ENCODE measurements around the gene HSPA12A.

HSPA12A gene

DNA sequence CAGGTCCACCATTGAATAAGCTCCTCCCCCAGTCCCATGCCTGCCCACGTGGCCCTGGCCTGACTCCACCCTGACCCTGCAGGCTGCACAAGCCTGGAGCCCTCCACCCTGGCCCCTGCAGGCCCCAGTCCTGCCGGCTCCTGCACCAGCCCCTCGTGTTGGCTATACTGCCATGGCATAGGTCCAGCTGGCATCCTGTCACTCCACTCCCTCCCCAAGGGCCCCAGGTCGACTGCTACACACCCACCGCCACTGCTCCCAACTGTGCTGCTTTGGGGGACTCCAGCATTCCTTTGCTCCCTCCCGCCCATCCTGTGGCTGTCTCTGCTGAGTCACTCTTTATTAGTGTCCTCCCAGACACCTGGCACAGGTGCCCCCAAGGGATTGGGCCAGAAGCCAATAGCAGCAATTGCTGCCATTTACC lies 32.4 kb upstream of the HSPA12A start:
- Histone ChIP-seq H3K9me3 (no peaks in the 10 kb centered on the region), H3K27ac (no peak overlapping the region), H3K36me3 (no peaks in the 10 kb centered on the region), H3K27me3 (peaks cover 0 to 3% of the 10 kb centered on the region in 2 donors), H3K4me1 (peaks cover 0 to 5% (median 0%) of the 10 kb centered on the region in 4 donors), H3K4me3 (no peak overlapping the region)
- DNase-seq = no peak
- TF ChIP-seq, protein P1, sequence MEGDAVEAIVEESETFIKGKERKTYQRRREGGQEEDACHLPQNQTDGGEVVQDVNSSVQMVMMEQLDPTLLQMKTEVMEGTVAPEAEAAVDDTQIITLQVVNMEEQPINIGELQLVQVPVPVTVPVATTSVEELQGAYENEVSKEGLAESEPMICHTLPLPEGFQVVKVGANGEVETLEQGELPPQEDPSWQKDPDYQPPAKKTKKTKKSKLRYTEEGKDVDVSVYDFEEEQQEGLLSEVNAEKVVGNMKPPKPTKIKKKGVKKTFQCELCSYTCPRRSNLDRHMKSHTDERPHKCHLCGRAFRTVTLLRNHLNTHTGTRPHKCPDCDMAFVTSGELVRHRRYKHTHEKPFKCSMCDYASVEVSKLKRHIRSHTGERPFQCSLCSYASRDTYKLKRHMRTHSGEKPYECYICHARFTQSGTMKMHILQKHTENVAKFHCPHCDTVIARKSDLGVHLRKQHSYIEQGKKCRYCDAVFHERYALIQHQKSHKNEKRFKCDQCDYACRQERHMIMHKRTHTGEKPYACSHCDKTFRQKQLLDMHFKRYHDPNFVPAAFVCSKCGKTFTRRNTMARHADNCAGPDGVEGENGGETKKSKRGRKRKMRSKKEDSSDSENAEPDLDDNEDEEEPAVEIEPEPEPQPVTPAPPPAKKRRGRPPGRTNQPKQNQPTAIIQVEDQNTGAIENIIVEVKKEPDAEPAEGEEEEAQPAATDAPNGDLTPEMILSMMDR (IDR thresholded peaks at IDR 0.05) = no peak
- intact Hi-C loops (cut with DNase I; ENCODE audit: low total_unique reads) = no loop called here

DNA sequence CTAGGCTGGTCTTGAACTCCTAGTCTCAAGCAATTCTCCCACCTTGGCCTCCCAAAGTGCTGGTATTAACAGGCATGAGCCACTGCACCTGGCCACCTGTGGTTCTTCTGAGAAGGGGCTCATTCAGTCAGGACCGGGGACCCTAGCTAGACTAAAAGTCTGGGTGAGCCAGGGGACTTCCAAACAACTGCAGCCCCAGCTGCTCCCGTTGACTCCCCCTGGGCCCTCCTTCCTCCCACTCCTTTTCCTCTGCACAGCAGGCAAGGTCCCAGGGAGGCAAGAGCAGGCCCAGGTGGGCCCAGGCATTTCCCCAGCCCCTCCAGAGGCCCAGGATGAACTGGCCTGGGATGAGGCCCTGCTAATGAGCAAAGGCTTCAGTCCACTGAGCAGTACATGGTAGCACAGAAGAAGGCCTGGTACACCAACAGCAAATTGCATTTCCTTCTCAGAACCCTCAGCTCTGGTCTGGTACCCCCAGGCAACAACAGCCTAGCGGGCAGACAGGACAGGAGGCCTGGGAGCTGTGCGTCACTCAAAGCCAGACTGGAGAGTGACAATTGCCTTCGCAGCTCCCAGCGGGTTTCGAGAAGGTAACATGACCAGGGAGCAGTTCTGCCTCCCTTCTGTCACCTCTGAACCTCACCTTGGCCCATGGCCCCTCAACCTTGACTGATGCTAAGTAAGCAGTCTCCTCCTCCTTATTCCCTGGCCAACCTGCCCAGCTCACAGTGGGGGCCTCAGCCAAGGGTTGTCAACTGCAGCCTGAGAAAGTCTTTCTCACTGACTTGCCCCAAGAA lies 30.7 kb upstream of the HSPA12A start:
- H3K27ac ChIP-seq = no peak overlapping the region
- TF ChIP-seq, protein P1 (IDR thresholded peaks at IDR 0.05) = no peak
- no peaks in the 10 kb centered on the region for H3K36me3 ChIP-seq
- no peak for DNase-seq
- no peak overlapping the region for H3K4me3 ChIP-seq
- intact Hi-C loops (cut with DNase I; ENCODE audit: low total_unique reads) = no loop called here
- H3K9me3 ChIP-seq = no peaks in the 10 kb centered on the region
- peaks cover 0 to 5% (median 0%) of the 10 kb centered on the region in 4 donors for H3K4me1 ChIP-seq
- peaks cover 0 to 3% of the 10 kb centered on the region in 2 donors for H3K27me3 ChIP-seq

DNA sequence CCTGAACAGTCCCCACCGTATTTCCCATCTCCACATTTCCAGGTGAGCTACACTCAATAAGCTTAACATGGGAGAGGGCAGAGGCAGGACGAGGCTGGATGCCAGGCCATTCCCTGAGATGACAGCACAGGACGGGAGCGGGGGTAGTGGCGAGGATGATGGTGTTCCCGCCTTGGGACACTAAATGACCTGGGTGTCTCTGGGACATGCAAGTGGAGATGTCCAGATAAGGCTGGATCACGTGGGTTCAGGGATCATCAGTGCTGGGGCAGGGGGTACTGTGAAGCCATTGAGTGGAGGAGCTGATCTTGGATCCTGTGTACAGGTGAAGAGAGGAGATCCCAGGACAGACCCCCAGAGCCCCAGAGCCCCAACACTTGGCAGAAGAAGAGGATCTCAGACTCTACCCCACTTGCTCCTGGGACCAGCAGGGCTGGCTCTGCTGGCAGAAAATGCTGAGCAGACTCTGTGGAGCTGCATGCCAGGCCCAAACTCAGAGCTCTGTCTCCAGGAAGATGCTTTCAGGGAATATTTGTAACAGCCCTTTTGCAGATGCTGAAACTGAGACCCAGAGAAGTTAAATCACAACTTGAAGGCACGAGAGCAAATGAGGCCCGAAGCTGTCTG lies 29.7 kb upstream of the HSPA12A start:
- H3K27ac ChIP-seq = no peak overlapping the region
- H3K4me3 ChIP-seq = no peak overlapping the region
- peaks cover 0 to 5% (median 0%) of the 10 kb centered on the region in 4 donors for H3K4me1 ChIP-seq
- peaks cover 0 to 9% of the 10 kb centered on the region in 2 donors for H3K27me3 ChIP-seq
- no peaks in the 10 kb centered on the region for H3K36me3 ChIP-seq
- H3K9me3 ChIP-seq = no peaks in the 10 kb centered on the region
- TF ChIP-seq, protein P1 (IDR thresholded peaks at IDR 0.05) = no peak
- DNase-seq = no peak
- intact Hi-C loops (cut with DNase I; ENCODE audit: low total_unique reads) = no loop called here

DNA sequence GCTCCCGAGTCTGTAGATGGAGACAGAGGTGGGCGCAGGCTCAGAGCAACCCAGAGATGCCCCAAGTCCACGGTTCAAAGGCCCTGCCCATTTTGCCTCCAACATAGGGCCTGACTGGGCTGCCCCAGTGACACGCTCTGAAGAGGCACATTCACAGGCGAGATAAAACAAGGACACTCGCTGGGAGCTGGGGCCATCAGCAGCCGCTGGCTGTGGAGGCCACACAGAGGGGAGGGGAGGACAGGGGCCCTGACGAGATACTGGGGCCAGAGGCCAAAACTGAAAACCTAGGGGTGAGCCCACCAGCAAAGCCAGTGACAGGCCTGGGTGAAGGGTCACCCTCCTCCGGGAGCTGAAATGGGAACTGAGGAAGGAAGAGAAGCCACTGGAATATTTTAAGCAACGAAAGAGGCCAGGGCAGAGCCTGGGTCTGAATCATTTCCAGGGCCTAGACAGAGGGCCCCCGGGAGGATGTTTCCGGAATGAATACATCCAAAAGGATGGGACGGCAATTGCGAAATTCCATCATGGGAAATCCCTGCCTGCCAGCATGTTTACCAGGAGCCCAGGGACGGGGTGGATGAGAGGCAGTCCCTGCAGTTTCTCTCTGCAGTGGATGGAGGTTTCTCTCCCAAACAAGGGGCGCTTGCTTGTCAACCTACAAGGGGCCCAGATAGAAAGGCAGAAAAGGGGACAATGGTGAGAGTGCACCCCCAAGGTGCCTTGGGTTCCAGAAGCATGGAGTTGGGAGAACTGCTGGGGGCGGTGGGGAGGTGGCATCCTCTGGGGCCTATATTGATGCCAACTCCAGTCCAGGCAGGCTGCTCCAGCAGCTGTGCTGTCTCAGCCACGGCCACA lies 29.0 kb upstream of the HSPA12A start:
- Histone ChIP-seq H3K4me3 (no peak overlapping the region), H3K9me3 (no peaks in the 10 kb centered on the region), H3K27me3 (peaks cover 0 to 13% of the 10 kb centered on the region in 2 donors), H3K27ac (peak overlapping the region; percentile 39 to 41), H3K36me3 (no peaks in the 10 kb centered on the region), H3K4me1 (peaks cover 0 to 5% (median 0%) of the 10 kb centered on the region in 4 donors)
- intact Hi-C loops (cut with DNase I; ENCODE audit: low total_unique reads) = no loop called here
- DNase-seq = peak; percentile 85 to 86
- TF ChIP-seq, protein P1 (IDR thresholded peaks at IDR 0.05) = no peak

DNA sequence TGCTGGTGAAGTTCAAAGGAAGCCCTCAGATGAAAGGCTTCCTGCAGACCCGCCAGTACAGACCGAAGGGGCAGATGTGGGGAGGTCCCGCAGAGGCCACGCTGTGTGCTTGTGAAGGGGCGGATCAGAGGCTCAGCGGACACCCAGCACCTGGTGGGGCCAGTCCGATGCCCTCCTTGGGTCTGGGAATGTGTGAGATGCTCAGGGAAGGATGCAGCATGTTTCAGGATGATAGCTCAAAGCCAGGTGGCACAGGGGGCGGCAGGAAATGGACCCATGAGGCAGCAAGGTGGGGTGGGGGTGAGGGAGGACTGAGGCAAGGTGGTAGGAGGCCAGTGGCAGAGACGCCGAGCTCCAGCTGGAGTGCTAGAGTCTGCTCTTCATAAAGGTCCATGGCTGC lies 27.9 kb upstream of the HSPA12A start:
- Histone ChIP-seq H3K36me3 (no peaks in the 10 kb centered on the region), H3K4me3 (no peak overlapping the region), H3K4me1 (peaks cover 0 to 5% (median 0%) of the 10 kb centered on the region in 4 donors), H3K27me3 (peaks cover 0 to 13% of the 10 kb centered on the region in 2 donors), H3K9me3 (no peaks in the 10 kb centered on the region), H3K27ac (no peak overlapping the region)
- DNase-seq = no peak
- TF ChIP-seq, protein P1 (IDR thresholded peaks at IDR 0.05) = no peak
- intact Hi-C loops (cut with DNase I; ENCODE audit: low total_unique reads) = no loop called here
